GM21529 (cell line): Measurements from ENCODE around the gene OCA2.
"Not testable (repeated sequence)": the region's sequence is repeated elsewhere in the genome, so short reads cannot be mapped to it uniquely, and the experiment has no call there.

Source experiments
- ATAC-seq: cut with Tn5 transposase; IDR thresholded peaks from one replicate; pipeline ENCODE4 v1.9.1; 2021; ENCODE audit not compliant: unreplicated experiment

OCA2 gene

GRCh38 chr15:27958911-27959578 is 140.1 kb downstream of the OCA2 start:
- no peak for ATAC-seq

- no peak for ATAC-seq
Measured at GRCh38 chr15:27956285-27956684, 142.8 kb downstream of the OCA2 start.

- no peak for ATAC-seq
Measured at GRCh38 chr15:27955087-27955486, 144.0 kb downstream of the OCA2 start.

GRCh38 chr15:27952593-27952992 is 146.5 kb downstream of the OCA2 start:
- ATAC-seq = not testable (repeated sequence)

DNA sequence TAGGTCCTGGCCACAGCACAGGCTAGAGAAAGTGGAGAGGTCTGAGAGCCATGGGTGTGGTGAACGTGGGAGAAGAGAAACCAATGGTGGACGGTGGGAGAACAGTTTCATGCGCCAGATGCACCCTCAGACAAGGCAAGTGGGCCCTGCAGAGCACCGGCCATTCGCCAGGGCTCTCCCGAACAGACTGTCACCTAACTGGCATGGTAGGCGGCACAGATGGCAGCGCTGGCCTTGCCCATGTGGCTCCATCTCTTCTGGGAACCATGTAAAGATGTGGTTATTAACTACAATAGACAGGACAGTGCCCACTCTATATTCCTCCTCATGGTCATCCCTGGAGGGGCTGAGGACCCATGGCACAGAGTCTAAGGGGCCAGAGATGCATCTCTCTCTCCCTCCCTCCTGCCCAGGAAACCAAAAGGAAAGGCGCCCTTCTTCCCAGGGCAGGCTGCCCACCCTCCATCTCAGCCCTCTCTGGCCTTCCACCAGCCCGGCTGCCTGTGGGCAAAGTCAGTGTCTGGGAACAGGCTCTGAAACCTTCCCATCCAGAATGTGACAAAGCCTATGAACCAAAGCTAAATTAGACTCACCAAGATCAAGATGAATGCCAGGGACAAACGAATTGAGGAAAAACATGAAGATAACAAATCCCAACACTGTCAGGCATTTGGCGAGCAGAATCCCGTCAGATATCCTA is 147.8 kb downstream of the OCA2 start:
- no peak for ATAC-seq

GRCh38 chr15:27949089-27949488 is 150.0 kb downstream of the OCA2 start:
- no peak for ATAC-seq

DNA sequence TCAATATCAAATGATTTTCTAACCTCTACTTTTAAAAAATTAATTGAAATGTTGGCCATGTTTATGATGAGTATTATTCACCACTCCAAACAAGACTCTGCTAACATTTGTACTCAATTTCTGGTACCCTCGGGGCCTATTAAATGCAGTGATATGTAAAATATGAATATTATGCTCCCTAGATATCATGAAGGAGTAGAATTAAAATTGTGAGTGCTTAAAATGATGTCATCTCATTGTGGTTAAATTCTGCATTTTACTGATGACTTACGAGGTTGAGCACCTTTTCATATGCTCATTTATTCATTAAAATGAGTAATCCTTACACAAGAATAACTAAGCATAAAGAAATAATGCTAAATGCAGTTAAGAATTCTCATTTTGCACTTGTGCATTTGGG is 159.9 kb downstream of the OCA2 start:
- no peak for ATAC-seq

DNA sequence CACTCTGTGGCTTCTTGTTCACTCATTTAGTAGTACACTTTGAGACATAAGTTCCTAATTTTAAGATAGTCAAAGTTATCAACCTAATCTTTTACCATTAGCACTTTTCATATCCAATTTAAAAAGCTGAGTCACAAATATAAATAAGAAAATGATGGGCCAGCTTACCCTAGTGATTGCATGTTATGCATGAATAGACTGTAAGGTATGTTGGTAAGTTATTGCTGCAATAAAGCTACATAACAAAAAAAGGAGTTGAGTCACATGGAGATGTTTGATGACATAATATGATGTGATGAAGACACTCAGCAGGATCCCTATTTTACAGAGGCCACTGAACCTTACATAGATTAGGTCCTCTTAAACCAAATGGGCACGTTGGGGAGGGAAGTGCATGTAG is 161.3 kb downstream of the OCA2 start:
- no peak for ATAC-seq

DNA sequence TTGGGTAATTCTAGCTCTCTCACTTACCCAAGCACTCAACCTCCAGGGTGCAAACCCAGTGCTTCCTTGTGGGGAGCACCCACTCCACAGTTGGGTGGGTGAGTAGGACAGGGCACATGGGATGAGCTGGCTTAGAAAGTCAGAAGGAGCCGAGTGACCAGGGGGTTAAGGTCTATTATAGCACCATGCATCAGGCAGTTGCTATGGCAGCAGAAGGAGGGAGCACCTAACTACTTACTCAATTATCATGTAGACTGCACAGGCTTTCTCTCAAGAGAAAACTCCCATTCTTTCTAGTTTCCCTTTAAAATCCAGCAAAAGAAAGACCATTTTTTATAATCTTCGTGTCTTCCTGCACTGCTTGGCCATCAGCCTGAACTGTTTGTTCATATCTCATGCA is 163.0 kb downstream of the OCA2 start:
- no peak for ATAC-seq

DNA sequence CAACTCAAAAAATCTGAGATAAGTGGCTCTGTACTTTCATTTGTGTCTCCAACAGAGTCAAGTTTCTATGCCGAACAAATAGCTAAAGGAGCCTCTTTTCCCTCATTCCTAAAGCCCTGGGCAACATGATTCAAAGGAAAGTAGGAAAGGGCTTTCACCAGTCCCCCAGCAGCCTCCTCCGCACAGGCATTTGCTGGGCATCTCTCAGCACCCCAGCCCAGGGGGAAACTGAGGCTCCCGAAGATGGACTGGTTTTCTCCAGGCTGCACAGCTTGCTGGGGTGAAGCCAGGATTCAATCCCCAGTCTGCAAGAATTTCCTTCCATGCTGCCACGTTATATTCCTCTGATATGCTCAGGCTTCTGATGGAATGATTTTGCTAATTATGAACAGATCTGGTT is 163.8 kb downstream of the OCA2 start:
- ATAC-seq = no peak

- no peak for ATAC-seq
Measured at GRCh38 chr15:27934782-27935181, 164.3 kb downstream of the OCA2 start.

- ATAC-seq = no peak
Measured at GRCh38 chr15:27933562-27933961, 165.6 kb downstream of the OCA2 start.

DNA sequence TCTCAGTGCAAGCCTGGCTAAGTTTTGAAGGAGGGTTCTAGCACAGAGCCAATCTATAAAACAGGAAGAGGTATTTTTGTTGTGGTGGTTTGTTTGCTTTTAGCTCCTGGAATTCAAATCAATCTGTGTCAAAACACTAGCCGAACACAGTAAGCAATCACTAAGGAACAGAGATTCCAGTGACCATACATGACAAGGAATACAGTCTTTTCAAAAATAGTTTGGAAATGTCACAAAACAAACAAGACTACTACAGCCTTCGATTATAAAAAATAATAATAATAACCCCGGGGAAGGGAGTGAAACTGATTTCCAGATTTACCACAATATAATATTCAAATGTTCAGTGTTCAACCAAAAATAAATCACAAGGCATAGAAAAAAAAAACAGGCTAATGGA is 166.5 kb downstream of the OCA2 start:
- ATAC-seq = no peak

- no peak for ATAC-seq
Measured at GRCh38 chr15:27928386-27928785, 170.7 kb downstream of the OCA2 start.

GRCh38 chr15:27912283-27912682 is 186.8 kb downstream of the OCA2 start:
- no peak for ATAC-seq

- ATAC-seq = no peak
Measured at GRCh38 chr15:27906802-27907201, 192.3 kb downstream of the OCA2 start.

DNA sequence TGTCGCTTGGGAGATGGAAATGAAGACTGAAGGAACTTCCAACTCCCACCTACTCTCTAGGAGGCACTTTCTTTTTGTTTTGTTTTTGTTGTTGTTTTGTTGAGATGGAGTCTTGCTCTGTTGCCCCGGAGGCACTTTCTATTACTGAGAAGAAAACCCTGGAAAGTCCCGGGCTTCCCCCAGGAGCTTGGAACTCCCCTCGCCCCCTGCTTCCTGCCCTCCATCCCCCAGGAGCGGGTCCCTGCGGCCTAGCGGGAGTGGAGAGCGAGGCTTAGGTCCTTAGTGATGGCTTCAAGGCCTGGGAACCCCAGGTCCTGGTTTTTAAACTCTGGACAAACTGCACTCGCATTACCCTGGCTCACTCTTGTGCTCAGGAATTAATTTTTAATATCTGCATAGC is 195.7 kb downstream of the OCA2 start:
- no peak for ATAC-seq

DNA sequence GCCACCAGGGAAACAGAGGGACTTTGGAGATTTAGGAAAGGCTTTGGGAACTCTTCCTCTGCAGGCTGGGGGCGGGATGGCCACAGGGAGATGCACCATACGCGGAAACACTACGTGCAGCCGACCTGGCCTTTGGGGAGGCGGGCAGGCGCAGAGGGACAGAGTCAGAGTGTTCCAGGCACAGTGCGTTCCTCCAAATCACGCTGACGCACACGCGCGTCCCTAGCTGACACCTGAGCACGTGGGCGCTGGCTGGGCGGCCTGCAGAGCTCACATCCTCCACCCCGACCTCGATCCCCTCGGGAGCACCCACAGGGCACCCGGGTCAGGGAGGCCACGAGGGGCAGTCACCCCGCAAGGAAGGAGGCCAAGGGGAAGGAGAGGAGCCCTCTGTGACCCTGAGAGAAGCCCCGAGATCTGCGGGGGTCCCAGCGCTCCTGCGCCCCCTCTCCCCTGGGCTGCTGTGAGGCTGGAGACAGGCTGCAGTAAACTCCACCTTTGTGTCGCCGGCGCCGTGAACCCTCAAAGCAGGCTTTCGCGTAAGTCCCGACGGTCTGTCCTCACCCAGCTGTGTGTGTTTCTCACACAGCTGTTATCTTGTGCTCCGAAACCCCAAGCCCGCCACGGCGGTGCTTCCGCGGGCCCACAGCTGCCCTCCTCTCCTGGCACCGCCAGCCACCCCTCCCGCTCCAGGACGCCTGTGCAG is 196.3 kb downstream of the OCA2 start:
- ATAC-seq = no peak

- no peak for ATAC-seq
Measured at GRCh38 chr15:27899583-27900285, 199.4 kb downstream of the OCA2 start.

DNA sequence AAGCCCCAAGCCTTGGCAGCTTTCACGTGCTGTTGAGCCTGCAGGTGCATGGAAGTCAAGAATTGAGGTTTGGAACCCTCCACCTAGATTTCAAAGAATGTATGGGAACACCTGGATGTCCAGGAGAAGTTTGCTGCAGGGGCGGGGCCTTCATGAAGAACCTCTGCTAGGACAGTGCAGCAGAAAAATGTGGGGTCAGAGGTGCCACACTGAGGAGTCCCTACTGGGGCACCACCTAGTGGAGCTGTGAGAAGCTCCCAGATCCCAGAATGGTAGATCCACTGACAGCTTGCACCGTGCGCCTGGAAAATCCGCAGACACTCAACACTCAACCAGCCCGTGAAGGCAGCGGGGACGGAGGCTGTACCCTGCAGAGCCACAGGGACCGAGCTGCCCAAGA is 201.6 kb downstream of the OCA2 start:
- no peak for ATAC-seq

GRCh38 chr15:27894645-27895044 is 204.5 kb downstream of the OCA2 start:
- ATAC-seq = no peak

DNA sequence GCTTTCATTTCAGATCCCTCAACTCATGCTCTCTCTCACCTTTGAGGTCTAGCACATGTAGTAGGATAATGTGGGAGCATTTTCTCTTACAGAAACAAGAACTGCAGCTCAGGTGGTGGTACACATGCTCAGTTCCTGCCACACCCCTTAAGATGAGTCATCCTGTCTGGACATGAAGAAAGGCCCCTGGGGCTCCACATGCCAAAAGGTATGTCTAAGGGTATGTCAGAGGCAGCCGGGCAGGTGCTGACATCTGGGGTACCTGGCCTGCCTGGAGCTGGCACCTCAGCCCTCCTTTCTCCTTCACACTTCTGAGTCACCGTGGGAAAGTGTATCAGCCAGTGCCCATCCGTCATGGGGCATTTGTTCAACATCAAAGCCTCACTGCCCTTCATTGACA is 209.9 kb downstream of the OCA2 start:
- ATAC-seq = no peak
